ENCODE results near the gene ELK4. TPM values are rescaled to one million over a fixed set of nuclear protein-coding genes. Genes with fewer than 3 reads are reported as not detected.

Gene ELK4, protein sequence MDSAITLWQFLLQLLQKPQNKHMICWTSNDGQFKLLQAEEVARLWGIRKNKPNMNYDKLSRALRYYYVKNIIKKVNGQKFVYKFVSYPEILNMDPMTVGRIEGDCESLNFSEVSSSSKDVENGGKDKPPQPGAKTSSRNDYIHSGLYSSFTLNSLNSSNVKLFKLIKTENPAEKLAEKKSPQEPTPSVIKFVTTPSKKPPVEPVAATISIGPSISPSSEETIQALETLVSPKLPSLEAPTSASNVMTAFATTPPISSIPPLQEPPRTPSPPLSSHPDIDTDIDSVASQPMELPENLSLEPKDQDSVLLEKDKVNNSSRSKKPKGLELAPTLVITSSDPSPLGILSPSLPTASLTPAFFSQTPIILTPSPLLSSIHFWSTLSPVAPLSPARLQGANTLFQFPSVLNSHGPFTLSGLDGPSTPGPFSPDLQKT
- total RNA-seq: 28.8 TPM

DNA sequence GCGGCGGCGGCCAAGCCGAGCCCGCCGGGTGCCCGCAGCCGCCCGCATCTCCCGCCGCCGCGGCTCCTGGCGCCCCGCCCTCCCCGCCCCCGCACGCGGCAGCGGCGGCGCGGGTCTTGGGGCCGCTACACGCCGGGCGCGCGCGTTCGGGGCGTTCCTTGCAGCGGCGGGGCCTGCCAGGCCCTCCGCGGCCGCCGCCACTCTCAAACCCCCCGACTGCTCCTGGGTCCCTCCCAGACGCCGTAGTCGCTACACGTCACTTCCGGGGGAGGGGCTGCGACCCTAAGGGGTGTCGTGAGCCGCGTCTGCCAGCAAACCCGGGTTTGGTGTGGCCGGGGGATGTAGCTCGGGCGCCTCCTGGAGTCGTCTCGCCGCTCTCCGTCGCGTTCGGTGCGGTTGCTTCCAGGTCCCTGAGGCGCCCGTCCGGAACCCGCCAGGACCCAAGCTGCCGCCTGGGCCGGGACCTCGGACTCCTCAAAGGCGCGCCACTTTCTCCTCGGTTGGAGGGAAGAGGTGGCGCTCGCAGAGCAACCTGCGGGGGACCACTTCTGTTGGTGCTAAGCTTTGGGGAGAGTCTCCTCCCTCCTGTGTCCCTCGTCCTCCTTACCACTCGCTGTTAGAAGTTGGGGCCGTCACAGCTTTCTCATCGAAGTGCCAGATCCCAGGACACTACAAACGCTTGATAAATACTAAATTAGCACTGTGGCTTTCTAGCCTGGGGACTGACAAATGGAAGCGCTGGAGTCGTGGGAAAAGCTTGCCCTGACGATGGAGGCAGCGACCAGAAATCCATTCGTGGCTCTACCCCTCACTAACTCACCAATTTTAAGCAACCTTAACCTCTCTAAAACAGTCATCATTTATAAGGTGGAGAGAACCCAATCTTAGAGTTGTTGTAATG, at the start of gene ELK4:
TSS of gene ELK4 (minus strand) at position 244 of the 901 bp plus-strand sequence. CDS start 8,129 bp downstream, outside the sequence.
- ATAC-seq: peak; percentile 97

DNA sequence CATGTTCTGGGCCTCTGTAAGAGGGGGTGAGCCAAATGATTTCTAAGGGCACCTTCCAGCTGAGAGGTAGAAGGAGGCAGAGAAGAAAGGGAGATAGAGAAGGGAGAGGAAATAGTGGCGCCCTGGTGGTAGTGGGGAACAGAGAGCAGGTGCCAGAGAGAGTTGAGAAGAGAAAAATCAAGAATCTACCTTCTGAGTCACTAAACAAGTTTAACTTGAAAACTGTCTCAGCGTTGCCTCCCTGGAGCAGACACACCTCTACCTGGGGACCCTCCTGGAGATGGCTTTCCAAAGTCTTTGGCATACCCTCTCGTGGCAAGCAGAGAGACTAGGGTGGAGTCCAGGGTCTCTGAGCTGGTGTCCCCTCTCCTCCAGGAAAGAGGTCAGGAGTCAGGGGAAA, 49.6 kb upstream of the ELK4 start:
- peak; percentile 44 for ATAC-seq

DNA sequence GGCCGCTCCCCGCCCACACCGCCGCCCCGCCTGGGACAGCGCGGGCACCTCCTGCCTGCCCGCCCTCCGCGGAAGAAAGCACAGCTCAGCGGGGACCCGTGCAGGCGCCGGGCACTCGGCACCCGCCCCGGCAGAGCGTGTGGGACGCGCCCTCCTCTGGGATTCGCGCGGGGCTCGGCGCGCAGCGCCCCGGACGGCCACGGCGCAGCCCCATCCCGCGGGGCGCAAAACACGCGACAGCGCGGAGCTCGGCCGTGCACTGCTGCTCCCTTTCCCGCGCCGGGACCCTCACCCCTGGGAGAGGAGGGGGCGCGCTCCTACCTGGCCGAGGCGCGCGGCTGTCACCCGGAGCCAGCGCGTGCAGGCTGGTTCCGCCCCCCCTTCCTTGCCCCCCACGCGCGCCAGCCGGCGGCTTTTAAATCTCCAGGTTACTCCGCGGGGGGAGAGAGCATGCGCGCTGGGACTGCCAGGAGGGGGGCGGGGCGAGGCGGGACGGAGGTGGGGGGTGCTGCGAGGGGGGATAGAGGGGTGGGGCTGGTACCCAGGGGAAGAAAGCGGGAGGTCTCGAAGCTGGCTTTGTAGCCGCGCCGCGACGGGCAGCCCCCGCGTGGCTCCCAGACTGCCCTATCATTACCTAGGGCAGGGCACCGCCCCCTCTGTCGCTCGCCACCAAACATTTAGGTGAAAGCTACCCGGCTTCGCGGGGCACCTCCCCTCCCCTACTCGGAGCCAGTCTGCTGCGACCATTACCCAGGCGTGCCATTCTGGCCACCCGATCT, 48.5 kb upstream of the ELK4 start, which contains the start of gene SLC45A3:
TSS of gene SLC45A3 (minus strand) at position 437 of the 779 bp plus-strand sequence. CDS start 15,853 bp downstream, outside the sequence.
- peak; percentile 45 for ATAC-seq

DNA sequence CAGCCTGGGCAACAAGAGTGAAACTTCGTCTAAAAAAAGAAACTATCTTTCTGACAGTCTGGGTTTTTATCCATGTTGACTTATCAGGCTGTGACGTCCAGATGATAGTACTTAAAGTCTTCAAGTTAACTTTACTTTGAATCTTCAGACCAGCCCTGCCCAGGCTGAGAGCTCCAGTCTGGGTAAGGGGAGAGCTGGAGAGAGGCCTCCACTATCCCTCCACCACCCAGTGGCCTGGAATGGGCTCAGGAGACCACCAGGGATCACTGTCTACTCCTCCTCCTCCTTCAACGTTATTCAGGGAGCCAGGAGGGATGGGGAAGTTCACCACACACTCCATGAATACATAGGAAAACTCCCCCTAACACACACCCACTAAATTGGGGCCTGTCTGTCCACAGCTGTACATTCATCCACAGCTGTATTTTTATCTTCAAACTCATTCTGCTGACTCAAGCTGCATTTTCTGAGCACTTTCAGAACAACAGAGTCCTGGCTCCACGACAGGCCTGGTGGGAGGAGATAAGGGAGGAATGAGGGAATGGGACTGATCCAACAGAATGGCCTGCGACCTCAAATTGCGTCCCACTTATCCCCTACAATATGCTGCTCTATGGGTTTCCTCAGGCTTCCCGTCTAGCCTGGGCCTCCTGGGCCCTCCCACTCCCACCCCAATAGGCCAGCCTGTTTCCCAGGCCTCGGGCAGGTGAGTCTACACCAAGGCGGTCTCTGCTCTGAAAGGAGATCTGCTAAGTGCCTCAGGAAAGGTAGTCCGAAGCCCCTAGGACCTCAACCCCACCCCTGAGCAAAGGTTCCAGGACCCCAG, 46.7 kb upstream of the ELK4 start:
- no peak for ATAC-seq

DNA sequence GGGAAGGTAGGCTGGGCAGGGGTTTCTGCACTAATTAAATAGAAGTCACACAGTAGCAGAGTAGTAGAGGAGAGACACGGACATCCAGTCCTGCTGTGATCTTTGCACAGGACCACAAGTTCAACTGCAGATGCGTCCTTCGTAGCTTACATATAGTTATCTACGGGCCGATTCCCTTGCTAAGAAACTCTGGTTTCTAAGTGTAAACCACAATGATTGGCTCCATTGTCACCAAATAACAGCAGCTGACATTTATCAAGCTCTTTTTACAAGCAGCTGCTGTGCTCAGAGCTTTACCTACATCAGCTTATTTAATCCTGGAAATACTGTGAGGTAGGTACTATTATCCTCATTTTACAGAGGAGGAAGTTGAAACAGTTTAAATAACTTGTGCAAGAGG, 45.4 kb upstream of the ELK4 start:
- no peak for ATAC-seq

DNA sequence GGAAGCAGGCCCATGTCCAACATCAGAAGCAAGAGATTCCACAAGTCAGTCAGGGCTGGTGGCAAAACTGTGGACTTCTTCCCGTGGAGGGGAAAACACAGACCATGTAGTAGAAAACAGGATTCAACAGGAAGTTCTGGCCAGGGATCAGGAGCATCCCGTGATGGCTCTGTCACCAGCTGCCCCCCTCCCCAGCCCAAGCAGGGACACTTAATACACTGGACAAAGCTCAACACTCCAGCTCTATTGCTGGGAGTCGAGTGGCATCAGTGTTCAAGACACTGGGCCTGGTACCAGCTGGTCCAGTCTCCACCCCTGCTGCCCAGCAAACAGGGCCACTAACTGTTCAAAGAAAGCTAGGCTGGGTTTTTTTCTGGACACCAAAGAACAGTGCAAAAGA, 44.8 kb upstream of the ELK4 start:
- ATAC-seq: no peak

DNA sequence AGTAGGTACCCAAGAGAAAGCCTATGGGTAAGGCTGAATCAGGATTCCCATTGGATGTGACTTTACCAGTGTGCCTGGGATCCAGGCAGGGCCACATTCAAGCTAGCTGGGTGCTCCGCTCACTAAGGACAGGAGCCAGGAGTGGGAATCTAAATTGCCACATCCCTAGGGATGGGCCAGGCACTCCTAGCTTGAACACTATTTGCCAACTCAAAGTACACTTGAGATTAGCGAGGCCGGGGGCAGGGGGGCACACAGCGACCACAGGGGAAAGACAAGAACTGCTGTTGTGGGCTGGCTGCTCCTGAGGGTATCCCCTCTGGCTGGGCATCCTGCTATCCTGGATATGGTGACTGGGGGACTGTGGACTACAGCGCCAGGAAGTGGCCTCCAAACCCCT, 44.2 kb upstream of the ELK4 start:
- ATAC-seq: no peak

DNA sequence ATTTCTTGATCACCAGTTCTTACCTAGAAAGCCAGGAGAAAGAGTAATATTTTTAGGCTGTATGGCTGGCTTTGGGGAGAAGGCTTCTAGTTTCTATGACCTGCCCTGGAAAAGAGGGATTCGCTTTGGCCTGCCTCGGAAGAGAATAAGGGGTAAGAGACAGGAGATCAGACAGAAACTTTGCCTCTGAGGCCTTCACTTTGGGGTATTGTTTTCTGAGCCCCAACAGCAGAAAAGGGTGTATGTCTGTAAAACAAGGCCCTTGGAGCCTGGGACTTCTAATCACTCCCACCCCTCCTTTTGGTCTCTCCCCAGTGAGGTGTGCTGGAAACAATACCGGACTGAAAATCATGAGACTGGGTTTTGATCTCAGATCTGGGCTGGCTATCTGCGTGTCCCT, 43.4 kb upstream of the ELK4 start:
- ATAC-seq: no peak

DNA sequence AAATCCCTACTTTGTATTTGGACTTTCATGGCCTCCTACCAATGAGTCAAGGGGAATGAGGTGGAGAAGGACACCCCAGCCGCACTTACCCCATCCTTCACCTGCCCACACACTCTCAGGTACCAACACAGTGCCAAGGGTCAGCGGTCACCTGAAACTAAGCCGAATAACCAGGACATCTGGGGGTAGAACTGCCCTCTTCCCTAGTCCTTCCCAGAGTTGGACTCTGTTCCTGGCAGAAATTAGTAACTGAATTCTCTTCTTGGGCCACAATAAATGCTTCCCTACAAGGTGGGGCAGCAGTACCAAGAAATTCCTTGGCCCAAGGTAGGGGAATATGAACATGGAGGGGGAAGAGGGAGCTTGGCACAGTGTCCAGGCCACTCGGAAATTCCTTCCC, 41.2 kb upstream of the ELK4 start:
- ATAC-seq: no peak

DNA sequence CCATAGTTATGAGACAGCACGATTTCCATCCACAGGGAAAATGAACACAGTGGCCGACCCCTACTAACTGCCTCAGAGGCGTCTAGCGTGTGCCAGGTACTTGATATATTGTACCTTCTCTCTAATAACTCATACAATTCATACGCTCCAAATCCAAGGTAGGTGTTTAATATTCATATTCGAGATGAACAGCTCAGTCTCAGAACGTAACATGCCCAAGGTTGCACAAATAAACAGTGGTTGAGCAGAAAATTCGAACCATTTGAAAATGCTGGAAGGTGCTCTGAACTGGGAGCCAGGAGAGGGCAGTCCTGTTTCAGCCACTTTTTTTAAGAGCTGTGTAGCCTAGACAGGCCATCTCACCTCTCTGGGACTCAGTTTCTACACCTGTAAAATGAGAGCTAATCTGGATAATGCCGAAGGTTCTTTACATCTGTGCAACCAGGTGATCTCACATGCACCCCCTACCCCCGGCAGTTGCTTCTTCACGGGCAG, 40.6 kb upstream of the ELK4 start:
- ATAC-seq: no peak

DNA sequence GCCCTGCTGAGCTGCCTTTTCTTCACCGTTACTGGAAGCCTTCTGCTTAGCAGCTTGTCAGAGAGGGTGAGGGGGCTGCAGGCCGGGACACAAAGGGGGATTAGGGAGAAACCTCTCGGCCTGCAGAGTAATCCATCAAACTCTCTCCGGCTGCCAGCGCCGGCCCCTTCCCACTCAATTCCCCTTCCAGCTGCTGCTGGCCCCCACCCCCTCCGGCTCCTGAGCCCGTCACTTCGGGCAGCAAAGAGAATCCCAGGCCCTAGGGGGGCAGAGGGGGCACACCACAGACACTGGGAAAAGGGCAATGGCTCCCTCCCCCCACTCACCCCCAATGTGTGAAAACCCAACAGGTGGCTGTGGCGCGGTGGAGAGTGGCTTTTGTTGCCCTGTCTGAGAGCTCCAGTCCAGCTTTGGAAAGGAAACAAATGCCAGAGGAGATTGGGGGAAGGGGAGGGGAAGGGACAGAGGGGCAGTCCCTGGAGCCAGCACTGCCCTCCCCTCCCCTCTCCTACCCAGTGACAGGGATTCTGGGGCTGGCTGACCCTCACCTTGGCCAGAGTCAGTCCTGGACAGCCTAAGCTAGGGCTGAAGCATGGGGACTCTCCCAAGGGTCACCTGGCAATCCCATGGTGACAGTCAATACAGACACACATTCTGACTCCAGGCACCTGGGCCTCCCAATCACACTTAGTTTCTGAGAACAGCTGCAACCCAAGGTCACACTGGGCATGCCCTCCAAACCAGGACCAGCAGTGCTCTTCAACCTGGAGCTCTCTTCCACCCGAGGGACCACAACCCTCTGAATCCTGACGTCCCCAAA, 39.0 kb upstream of the ELK4 start:
- ATAC-seq: no peak

DNA sequence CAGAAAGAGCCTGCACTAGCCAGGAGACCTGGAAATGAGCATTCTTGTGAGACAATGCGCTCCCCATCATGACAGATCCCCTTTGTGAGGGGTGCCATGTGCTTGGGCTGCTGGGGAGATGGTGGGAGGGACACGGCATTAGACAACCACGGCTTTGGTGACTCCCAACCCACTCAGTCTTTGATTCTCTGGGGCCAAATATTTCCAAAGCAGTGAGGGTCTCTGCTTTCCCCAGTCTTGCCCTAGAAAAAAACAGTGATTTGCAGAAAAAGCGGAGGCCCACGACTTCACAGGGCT, 38.3 kb upstream of the ELK4 start:
- no peak for ATAC-seq

DNA sequence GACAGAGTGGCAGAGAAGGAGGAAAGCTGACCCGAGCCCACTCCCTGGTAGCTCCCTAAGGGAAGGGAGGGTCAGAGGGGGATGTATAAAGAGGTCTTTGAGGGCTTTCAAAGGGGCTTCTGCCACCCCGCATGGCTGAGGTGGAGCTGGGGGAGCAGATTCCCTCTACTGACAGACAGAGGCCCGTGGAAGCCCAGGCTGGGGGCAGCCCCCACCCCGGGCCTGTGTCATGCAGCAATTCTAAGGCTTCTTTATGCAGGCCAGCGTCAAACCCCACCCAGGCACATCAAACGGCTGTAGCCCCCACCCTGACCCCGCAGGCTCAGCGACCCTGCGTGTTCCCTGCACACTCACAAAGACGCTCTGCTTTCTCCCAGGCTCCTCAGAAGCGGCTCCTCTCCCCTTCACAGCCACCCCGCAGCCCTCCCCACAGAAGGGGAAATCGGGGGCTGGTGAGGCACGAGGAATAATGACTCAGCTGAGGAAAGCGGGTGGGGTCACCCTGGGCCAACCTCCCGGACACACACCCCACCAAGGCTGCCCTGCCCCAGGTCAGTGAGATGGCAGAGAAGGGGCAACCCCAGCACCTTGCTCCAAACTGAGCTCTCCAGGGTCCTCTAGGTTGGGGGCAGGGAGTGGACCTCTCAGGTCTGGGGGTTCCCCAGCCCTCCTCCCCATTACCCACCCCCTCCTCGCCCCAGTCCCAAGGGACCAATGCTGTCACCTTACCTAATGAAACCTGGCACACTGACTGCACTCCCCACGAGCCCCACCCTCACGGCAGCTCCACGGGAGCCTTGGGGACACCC, 37.7 kb upstream of the ELK4 start:
- ATAC-seq: peak; percentile 18

DNA sequence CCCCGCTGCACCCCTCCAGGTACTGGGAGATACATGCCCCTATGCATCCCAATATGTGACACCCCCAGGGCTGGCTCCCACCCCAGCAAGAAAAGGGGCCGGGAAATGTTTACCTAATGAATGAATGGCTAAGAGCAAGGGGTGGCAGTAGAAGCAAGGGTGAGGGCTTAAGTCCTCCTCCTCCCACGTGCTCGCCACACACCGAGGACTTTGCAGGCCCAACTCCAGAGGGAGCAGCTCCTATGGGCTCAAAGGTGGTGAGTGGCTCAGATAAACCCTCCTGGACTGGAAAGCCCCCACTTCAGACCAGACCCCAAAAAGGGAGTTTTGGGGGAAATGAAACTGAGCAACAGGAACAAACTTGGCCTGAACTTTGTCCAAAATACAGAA, 37.1 kb upstream of the ELK4 start:
- no peak for ATAC-seq

DNA sequence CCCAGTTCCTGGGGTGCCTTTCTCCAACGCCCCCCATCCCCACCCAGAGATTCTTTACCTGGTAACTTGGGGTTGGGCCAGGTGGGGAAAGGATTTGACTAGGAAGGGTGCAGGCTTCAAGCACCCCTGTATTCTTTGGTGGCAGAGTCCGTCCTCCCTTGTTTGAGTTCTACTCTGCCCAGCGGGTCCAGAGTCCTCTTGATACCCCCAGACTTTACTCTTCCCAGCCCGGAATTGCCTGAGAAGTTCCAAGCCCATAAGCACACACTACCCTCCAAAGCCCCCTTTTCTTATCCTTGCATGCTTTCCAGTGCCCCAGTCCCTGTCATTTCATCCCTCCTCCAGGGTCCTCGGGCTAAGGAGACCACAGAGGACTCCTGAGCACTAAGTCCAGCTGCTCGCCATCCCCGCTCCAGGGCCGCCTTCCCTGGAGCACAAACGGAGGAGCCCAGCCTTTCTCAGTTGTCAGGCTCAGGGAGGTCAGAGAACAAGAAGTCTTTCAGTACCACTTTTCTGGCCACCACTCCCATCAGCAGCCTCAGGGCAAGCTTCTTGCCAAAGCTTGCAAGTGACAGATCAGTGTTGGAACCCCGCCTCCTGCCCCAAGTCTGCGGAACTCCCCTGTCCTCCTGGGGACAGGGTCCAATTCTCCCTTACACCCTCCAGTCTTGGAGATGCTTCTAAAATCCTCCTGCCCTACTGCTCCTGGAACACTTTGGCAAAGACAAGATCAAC, 36.3 kb upstream of the ELK4 start:
- no peak for ATAC-seq

DNA sequence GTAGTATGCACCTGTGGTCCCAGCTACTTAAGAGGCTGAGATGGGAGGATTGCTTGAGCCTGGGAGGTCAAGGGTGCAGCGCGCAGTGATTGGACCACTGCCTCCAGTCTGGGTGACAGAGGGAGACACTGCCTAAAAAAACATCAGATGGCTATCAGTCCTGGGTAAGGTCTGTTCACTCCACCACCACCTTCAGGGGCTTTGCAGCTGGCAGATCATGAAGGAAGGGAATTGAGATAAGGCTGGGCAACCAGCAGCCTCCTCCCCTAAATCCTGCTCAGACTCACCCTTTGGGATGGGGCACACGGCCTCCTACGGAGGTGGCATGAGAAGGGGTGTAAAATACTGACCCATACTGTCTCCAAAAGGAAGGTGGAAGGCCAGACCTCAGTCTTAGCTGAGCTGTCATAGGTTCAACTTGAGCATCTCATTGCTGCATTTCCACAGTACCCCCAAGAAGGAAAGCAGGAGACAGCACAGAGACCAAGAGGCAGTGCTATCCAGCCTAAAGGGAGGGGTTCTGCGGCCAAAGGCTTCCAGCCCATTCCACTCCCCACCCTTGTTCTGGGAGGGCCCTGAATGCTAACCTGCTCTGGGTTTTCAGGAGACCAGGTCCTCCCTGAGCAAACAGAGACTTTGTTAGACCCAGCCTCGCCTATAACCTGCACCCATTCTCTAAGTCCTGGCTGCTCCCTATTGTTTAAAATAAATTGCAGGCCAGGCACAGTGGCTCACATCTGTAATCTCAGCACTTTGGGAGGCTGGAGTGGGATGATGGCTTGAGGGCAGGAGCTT, 34.8 kb upstream of the ELK4 start:
- ATAC-seq: no peak

DNA sequence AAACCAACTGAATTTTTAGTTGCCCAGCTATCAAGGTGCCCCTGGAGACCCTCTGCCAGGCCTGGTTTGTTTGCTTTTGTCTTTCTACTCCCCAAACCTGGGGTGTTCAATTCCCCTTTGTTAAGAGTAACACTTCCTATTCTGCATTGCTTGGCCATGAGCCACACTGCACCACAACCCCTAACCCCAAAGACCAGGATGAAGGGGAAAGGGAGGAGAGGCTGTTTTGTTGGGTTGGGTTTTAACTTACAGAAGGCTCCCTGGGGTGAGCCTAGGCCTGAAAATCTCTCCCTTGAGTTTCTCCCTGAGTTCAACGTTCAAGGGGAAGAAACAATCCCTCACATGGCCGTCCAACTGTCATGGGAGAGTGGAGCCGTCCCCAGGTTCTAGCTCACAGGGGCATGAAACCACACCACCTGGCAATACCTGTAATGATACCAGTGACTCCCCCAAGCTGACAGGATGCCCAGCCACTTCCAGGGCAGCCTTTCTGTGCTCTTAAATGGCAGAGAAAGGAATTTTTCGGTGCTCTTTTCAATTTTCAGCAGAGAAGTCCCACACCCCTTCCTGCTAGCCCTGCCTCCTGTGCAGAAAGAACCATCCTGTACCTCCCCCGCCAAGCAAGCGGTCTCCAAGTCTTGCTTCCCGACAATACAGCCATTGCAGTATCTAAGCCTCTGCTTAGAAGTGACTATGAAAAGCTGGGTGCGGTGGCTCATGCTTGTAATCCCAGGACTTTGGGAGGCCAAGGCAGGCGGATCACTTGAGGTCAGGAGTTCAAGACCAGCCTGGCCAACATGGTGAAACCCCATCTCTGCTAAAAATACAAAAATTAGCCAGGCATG, 33.6 kb upstream of the ELK4 start:
- no peak for ATAC-seq
